ENCODE results near the gene OR52R1. TPM values are rescaled to one million over a fixed set of nuclear protein-coding genes. Genes with fewer than 3 reads are reported as not detected.

OR52R1 gene
- total and polyA plus RNA-seq, 12 donors: not detected

- DNase-seq: no peak
- TF ChIP-seq CTCF (IDR thresholded peaks at IDR 0.05) (no peak), POLR2A (IDR thresholded peaks at IDR 0.05) (no peak)
- Histone ChIP-seq H3K27me3 (no peaks in the 10 kb centered on the region), H3K4me3 (no peak overlapping the region), H3K4me1 (replicated peaks in 1 of 2) (no peaks in the 10 kb centered on the region), H3K9me3 (replicated peaks in 1 of 3) (no peaks in the 10 kb centered on the region), H3K36me3 (replicated peaks in 1 of 2) (no peaks in the 10 kb centered on the region), H3K27ac (no peak overlapping the region)
- intact Hi-C loops (cut with DNase I): no loop called here
Measured at GRCh38 chr11:4768094-4768493, 36.1 kb downstream of the OR52R1 start.

GRCh38 chr11:4766420-4767043, 37.6 kb downstream of the OR52R1 start:
- no peaks in the 10 kb centered on the region for H3K36me3 ChIP-seq (replicated peaks in 1 of 2)
- no peak for DNase-seq
- 76 to 84% (median 77%) methylated on average over 6 of the region's 6 CpGs for WGBS, 4 donors
- intact Hi-C loops (cut with DNase I): no loop called here
- TF ChIP-seq CTCF (IDR thresholded peaks at IDR 0.05) (no peak), POLR2A (IDR thresholded peaks at IDR 0.05) (no peak)
- H3K4me1 ChIP-seq (replicated peaks in 1 of 2): no peaks in the 10 kb centered on the region
- no peaks in the 10 kb centered on the region for H3K27me3 ChIP-seq
- H3K4me3 ChIP-seq: no peak overlapping the region
- H3K9me3 ChIP-seq (replicated peaks in 1 of 3): no peaks in the 10 kb centered on the region
- H3K27ac ChIP-seq: no peak overlapping the region

- WGBS, 4 donors: 77 to 87% (median 81%) methylated on average over 2 of the region's 2 CpGs
- TF ChIP-seq POLR2A (IDR thresholded peaks at IDR 0.05) (no peak), CTCF (IDR thresholded peaks at IDR 0.05) (no peak)
Measured at GRCh38 chr11:4763096-4763495, 41.1 kb downstream of the OR52R1 start.

More at GRCh38 chr11:4763096-4763495, 41.1 kb downstream of the OR52R1 start:
- intact Hi-C loops (cut with DNase I): no loop called here
- no peak overlapping the region for H3K27ac ChIP-seq
- no peaks in the 10 kb centered on the region for H3K9me3 ChIP-seq (replicated peaks in 1 of 3)
- no peak for DNase-seq
- no peaks in the 10 kb centered on the region for H3K4me1 ChIP-seq (replicated peaks in 1 of 2)
- no peaks in the 10 kb centered on the region for H3K36me3 ChIP-seq (replicated peaks in 1 of 2)
- H3K4me3 ChIP-seq: no peak overlapping the region
- H3K27me3 ChIP-seq: no peaks in the 10 kb centered on the region

Small RNAs within 50 kb of the gene (small RNA-seq; reads per million reads assigned to genes)
- gene RF00091: 0 reads per million in 2 donors

Other genes starting within 250 kb of the OR52R1 start
- not detected for gene OR52I2, start 222.6 kb downstream of the OR52R1 start, total RNA-seq
- not detected for gene OR52I2, start 222.6 kb downstream of the OR52R1 start, polyA plus RNA-seq
- not detected for gene OR52I1, start 210.3 kb downstream of the OR52R1 start, total RNA-seq
- not detected for gene OR52I1, start 210.3 kb downstream of the OR52R1 start, polyA plus RNA-seq
- gene TRIM68, start 196.1 kb downstream of the OR52R1 start, total RNA-seq: 10 to 100 TPM in 7 of 9 donors, 1 to 10 TPM in 2; 6.4 to 23.3 (median 14.9) TPM
- 10 to 100 TPM in 1 of 3 donors, 1 to 10 TPM in 2; 2.8 to 11.8 (median 5.1) TPM for gene TRIM68, start 196.1 kb downstream of the OR52R1 start, polyA plus RNA-seq
- gene OR51D1, start 166.9 kb downstream of the OR52R1 start, total RNA-seq: not detected
- not detected for gene OR51D1, start 166.9 kb downstream of the OR52R1 start, polyA plus RNA-seq
- gene OR51E1, start 160.4 kb downstream of the OR52R1 start, total RNA-seq: under 1 TPM in 1 of 9 donors, not detected in 8; 0.11 TPM
- gene OR51E1, start 160.4 kb downstream of the OR52R1 start, polyA plus RNA-seq: under 1 TPM in 1 of 3 donors, not detected in 2; 0.27 TPM
- gene OR51E2, start 106.5 kb downstream of the OR52R1 start, total RNA-seq: not detected
- gene OR51E2, start 106.5 kb downstream of the OR52R1 start, polyA plus RNA-seq: under 1 TPM in 1 of 3 donors, not detected in 2; 0.10 TPM
- gene MMP26, start 99.6 kb downstream of the OR52R1 start, total RNA-seq: not detected
- gene MMP26, start 99.6 kb downstream of the OR52R1 start, polyA plus RNA-seq: not detected
- not detected for gene OR51F1, start 34.4 kb downstream of the OR52R1 start, total RNA-seq
- gene OR51F1, start 34.4 kb downstream of the OR52R1 start, polyA plus RNA-seq: not detected
- gene OR51F2, start 16.9 kb upstream of the OR52R1 start, total RNA-seq: not detected
- gene OR51F2, start 16.9 kb upstream of the OR52R1 start, polyA plus RNA-seq: not detected
- not detected for gene OR51S1, start 44.8 kb upstream of the OR52R1 start, total RNA-seq
- not detected for gene OR51S1, start 44.8 kb upstream of the OR52R1 start, polyA plus RNA-seq
- not detected for gene OR51T1, start 77.5 kb upstream of the OR52R1 start, total RNA-seq
- not detected for gene OR51T1, start 77.5 kb upstream of the OR52R1 start, polyA plus RNA-seq
- gene OR51A7, start 99.4 kb upstream of the OR52R1 start, total RNA-seq: not detected
- gene OR51A7, start 99.4 kb upstream of the OR52R1 start, polyA plus RNA-seq: not detected
- gene OR51G2, start 115.0 kb upstream of the OR52R1 start, total RNA-seq: not detected
- not detected for gene OR51G2, start 115.0 kb upstream of the OR52R1 start, polyA plus RNA-seq
- gene OR51G1, start 120.0 kb upstream of the OR52R1 start, total RNA-seq: not detected
- not detected for gene OR51G1, start 120.0 kb upstream of the OR52R1 start, polyA plus RNA-seq
- not detected for gene OR51A4, start 143.2 kb upstream of the OR52R1 start, total RNA-seq
- gene OR51A4, start 143.2 kb upstream of the OR52R1 start, polyA plus RNA-seq: not detected
- gene OR51A2, start 151.3 kb upstream of the OR52R1 start, total RNA-seq: not detected
- not detected for gene OR51A2, start 151.3 kb upstream of the OR52R1 start, polyA plus RNA-seq
- not detected for gene OR51L1, start 190.5 kb upstream of the OR52R1 start, total RNA-seq
- gene OR51L1, start 190.5 kb upstream of the OR52R1 start, polyA plus RNA-seq: not detected
- gene OR52J3, start 242.1 kb upstream of the OR52R1 start, total RNA-seq: not detected
- not detected for gene OR52J3, start 242.1 kb upstream of the OR52R1 start, polyA plus RNA-seq

Data from adrenal gland (tissue), 12 donors.